Muscle of back (tissue), 11 donors: ENCODE data around the gene ANKRD63. TPM values are rescaled to one million over a fixed set of nuclear protein-coding genes. Genes with fewer than 3 reads are reported as not detected.
A peak's percentile ranks its signal among the peaks of the same experiment; 100 is the strongest.

Experiments
- DNase-seq, 3 donors: peaks; one replicate each; pipeline versions ENCODE4 v3.0.0 to v3.0.0-alpha.2; 2013
- polyA plus RNA-seq, 10 donors: library from polyadenylated mRNA; unstranded; fragments of 120-200 nt; gene quantifications; one replicate each; pipeline ENCODE4 v1.2.1, GENCODE V29; 2013; ENCODE audit not compliant: insufficient read length in 10 of 10

ANKRD63 gene
- polyA plus RNA-seq, 10 donors = 0.21 to 0.46 (median 0.34) TPM; not detected in 7

DNA sequence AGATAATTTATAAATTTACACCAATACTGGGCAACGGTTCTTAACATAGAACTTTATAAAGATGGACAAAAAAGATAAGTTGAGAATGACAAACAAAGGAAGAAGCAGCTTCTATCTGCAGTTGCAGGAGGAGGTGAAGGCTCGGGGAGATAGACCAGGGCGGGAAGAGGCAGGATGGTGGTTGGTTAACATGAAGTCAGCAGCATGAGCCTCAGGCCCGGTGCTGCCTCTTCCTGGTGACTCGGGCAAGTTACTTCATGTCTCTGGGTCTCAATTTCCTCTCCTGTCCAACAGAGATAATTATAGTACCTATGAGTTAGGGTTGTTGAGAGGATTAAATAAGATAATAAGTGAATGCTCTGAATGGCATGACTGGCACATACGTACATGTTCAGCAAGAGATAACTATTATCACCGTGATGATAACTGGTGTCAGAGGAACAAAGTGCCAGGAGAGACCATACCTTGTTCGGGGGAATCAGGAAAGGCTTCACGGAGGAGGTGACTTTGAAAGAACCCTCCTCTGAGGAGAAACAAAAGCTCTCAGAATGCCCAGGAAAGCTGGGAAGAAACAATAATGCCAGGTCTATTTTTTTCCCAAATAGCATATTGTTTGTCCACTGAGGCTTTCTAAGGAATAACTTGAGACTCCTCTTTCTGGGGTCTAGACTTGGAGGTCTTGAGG is 39.6 kb downstream of the ANKRD63 start:
- DNase-seq = no peak

DNA sequence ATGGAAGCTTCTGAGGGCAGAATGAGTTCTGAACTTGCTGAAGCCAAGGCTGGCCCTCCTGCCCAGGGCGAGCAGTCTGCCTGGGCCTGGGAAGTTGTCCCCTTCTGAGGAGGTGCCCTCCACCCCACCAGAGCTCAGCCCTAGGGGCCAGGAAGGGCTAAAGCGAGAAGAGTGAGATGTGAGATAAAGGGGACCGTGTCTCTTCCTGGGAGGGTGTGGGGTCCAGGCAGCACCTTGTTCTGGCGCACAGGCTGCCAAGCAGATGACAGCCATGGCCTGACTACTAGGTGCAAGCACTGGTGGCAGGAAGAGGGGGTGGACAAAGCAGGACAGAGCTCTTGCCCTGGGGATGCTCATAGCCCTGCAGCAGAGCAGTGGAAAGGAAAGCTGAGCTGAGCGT is 40.3 kb downstream of the ANKRD63 start:
- no peak for DNase-seq

- no peak for DNase-seq
Measured at GRCh38 chr15:40242213-40242599, 40.7 kb downstream of the ANKRD63 start.

GRCh38 chr15:40241269-40242212 is 41.3 kb downstream of the ANKRD63 start:
- DNase-seq = no peak

- DNase-seq = no peak
Measured at GRCh38 chr15:40240619-40241221, 42.1 kb downstream of the ANKRD63 start.

- no peak for DNase-seq
Measured at GRCh38 chr15:40239693-40240618, 42.9 kb downstream of the ANKRD63 start.

DNA sequence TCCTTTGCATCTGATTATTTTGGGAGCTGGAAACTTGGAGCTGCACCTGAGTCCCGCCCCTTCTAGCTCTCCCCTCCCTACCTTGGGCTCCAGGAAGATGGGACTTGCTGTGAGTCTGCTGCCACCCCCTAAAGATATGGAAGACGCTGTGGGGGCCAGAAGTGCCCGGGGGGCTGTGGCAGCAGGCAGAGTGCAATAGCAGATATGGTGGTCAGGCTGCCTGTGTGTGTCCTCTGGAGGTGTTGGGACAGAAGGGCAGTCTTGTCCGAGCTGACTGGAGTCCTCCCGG is 43.5 kb downstream of the ANKRD63 start:
- DNase-seq = no peak

- peak in 1 of 3 donors; percentile 67 for DNase-seq
Measured at GRCh38 chr15:40238532-40239403, 44.1 kb downstream of the ANKRD63 start, which contains the start of gene PAK6. Gene PAK6 (plus strand): TSS chr15:40239063. CDS start chr15:40264786, 25,723 bp downstream.

DNA sequence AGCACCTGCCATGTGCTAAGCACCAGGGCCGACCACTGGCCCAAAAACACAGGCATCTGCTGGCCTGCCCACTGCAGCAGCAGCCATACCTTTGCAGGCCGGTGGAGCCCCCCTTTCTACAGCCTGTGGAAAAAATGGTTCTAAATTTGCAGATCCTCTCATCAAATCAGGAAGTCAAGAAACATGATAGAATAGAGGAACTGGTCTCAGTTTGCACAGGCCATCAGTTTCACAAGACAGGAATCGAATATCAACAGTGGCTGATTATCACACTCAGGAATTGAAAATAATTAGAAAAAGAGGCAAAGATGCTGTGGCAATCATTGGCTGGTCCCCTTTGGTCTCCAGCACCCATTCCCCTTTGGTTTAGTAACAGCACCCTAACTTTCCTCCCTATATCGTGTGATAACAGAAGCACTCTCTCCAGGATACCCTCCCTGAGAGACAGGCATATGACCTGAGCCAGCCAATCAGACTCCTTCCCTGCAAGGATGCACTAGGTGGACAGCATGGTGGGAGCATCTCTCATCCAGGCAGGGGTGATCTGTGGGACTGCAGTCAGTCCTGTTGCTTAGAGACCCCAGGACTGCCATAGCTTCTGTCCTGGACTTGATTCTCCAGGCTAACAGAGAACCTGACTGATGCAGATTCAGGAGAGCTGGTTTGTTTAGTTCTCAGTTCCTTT is 47.5 kb downstream of the ANKRD63 start:
- no peak for DNase-seq

DNA sequence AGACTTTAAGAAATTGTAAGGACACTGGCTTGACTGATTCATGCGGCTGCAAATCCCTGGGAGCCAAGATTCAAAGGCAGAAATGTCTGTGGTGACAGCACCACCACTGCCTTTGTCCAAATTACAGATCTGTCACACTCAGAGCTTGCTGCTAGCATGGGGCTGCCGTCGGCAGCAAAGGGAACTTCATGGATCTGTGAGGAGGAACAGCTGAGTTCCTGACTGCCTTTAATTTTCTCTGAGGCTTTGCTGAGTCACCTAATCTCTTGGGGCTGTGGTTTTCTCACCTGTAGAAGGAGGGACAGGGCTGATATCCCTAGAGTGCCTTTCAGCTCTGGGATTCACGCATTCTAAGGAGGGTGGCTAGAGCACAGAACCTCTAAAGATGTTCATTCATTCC is 48.1 kb downstream of the ANKRD63 start:
- DNase-seq = no peak

DNA sequence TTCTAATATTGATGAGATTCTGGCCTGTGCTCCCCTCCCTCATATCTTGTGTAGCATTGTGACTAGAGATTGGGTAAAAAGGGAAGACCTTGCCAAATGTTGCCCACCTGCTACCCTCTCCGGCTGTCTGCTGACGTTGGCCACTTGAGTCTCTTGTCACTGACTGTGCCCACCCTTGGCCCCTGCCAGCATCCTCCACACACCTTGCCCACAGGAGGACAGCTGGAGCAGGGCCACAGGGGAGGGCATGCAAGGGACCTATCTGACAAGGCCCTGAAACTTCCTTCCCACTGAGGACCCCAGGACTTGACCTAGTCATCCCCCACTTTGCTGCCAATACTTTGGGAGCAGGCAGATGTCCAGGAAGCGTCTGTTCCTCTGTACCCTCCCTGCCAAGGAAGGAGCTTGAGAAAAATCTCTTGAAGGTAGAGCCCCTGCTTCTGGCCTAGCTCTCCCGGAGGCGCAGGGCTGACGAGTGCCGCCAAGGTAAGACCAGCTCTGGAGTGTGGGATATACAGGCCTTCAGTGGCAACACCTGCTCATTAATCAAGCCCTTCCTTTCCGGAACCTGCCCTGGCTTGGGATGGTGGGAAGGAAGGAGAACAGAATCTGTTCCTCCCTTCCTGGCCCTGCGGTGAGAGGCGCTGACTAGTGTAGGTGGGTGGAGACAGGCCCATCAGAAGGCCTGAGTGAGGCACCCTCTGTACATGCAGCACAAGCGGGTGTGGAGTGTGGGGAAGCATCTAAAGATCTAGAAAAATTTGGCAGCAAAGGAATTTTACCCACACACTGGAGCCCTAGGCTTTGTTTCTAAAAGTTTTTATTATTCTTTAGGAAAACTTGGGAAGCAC is 48.9 kb downstream of the ANKRD63 start:
- no peak for DNase-seq

DNA sequence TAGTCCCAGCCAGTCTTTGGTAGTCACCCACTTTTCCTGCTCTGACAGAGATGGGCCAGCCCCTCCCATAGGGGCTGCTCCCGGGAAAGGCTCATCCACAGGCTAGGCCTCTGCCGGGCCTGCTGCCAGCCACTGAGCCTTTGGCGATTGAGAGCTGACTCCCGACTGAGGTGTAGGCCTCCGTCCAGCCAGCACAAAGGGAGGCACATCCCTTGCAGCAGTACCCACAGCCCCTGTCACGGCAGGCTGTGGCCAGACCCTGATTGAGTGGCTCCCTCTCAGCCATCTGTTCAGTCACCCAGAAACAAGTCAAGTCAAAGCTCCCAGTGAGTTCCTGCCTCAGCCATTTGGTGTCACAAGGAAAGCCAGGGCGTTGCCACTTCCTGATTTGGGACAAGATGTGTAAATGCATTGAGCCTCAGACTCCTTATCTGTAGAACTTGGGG is 50.2 kb downstream of the ANKRD63 start:
- DNase-seq = peak in 1 of 3 donors; percentile 26

Other genes starting within 250 kb of the ANKRD63 start
- gene SRP14, start 243.9 kb downstream of the ANKRD63 start, polyA plus RNA-seq = 100 to 1,000 TPM; 277 to 417 (median 317) TPM
- gene BMF, start 174.2 kb downstream of the ANKRD63 start, polyA plus RNA-seq = 10 to 100 TPM in 3 of 10 donors, 1 to 10 TPM in 7; 7.2 to 13.0 (median 8.9) TPM
- 10 to 100 TPM; 10.5 to 23.3 (median 14.1) TPM for gene BUB1B, start 122.0 kb downstream of the ANKRD63 start, polyA plus RNA-seq
- 1 to 10 TPM in 2 of 10 donors, under 1 TPM in 8; 0.17 to 2.7 (median 0.44) TPM for gene PAK6, start 44.0 kb downstream of the ANKRD63 start, polyA plus RNA-seq
- 10 to 100 TPM in 3 of 10 donors, 1 to 10 TPM in 7; 5.6 to 13.6 (median 8.7) TPM for gene PLCB2, start 24.9 kb upstream of the ANKRD63 start, polyA plus RNA-seq
- 10 to 100 TPM; 11.4 to 18.1 (median 12.4) TPM for gene INAFM2, start 40.6 kb upstream of the ANKRD63 start, polyA plus RNA-seq
- gene CCDC9B, start 57.9 kb upstream of the ANKRD63 start, polyA plus RNA-seq = 10 to 100 TPM in 9 of 10 donors, 1 to 10 TPM in 1; 6.2 to 18.6 (median 13.0) TPM
- under 1 TPM in 1 of 10 donors, not detected in 9; 0.39 TPM for gene PHGR1, start 68.0 kb upstream of the ANKRD63 start, polyA plus RNA-seq
- 1 to 10 TPM in 6 of 10 donors, under 1 TPM in 4; 0.25 to 3.9 (median 1.5) TPM for gene DISP2, start 75.2 kb upstream of the ANKRD63 start, polyA plus RNA-seq
- 10 to 100 TPM; 15.5 to 26.2 (median 21.7) TPM for gene KNSTRN, start 99.7 kb upstream of the ANKRD63 start, polyA plus RNA-seq
- 10 to 100 TPM; 37.2 to 63.6 (median 51.9) TPM for gene IVD, start 122.7 kb upstream of the ANKRD63 start, polyA plus RNA-seq
- 10 to 100 TPM; 15.9 to 22.7 (median 18.2) TPM for gene BAHD1, start 157.9 kb upstream of the ANKRD63 start, polyA plus RNA-seq
- 10 to 100 TPM; 30.4 to 49.4 (median 36.8) TPM for gene CHST14, start 187.9 kb upstream of the ANKRD63 start, polyA plus RNA-seq